CD4-positive, alpha-beta T cell (primary cell): ENCODE data around the gene ERBB3. TPM values are rescaled to one million over a fixed set of nuclear protein-coding genes. Genes with fewer than 3 reads are reported as not detected.
A peak's percentile ranks its signal among the peaks of the same experiment; 100 is the strongest.

Experiments used
- ATAC-seq: fragments of 200-7000 bp; cut with Tn5 transposase; one replicate; pipeline ENCODE4 v1.10.0; 2022; ENCODE audit warnings: mild to moderate bottlenecking; ENCODE audit not compliant: poor library complexity
- CTCF ChIA-PET: fragments of 350-600 bp; sonication (Branson Sonifier 250); formaldehyde crosslinking; loops from one replicate; lab custom pipeline; 2021; ENCODE audit warnings: antibody characterized with exemption, inconsistent platforms; lab: Charles Lee
- POLR2A ChIA-PET: fragments of 350-600 bp; sonication (Branson Sonifier 250); formaldehyde crosslinking; loops from one replicate; lab custom pipeline; 2021; ENCODE audit warnings: antibody characterized with exemption, inconsistent platforms; lab: Charles Lee
- DNase-seq, 14 experiments: peaks; one replicate each; pipeline ENCODE4 v3.0.0-alpha.2; 2013 to 2020; ENCODE audit warnings: mixed read lengths in 2 of 14
- H3K27ac ChIP-seq, 2 donors: one replicate each; pipeline versions ENCODE4 v1.5.1 to v1.7.0; 2013; ENCODE audit warnings: low read length in 2 of 2, low read depth in 1 of 2, mild to moderate bottlenecking in 1 of 2
- H3K27me3 ChIP-seq, 2 experiments: 1 replicate in 1 of 2; 2 replicates in 1 of 2; pipeline versions ENCODE4 v1.6.1 to v1.7.0; 2013; ENCODE audit warnings: low read length in 2 of 2, control low read depth in 1 of 2, mild to moderate bottlenecking in 1 of 2, moderate library complexity in 1 of 2; ENCODE audit not compliant: insufficient read depth in 2 of 2, control insufficient read depth in 1 of 2
- H3K36me3 ChIP-seq: one replicate; pipeline ENCODE4 v1.6.1; 2013; ENCODE audit warnings: low read length, control low read depth; ENCODE audit not compliant: insufficient read depth
- H3K4me1 ChIP-seq: one replicate; pipeline ENCODE4 v1.6.1; 2013; ENCODE audit warnings: low read length, control low read depth; ENCODE audit not compliant: insufficient read depth
- H3K4me3 ChIP-seq: one replicate; pipeline ENCODE4 v1.5.1; 2013; ENCODE audit warnings: mild to moderate bottlenecking, low read length, moderate library complexity
- H3K9me3 ChIP-seq, 2 experiments: 1 replicate in 1 of 2; 2 replicates in 1 of 2; pipeline versions ENCODE4 v1.6.1 to v1.7.0; 2013; ENCODE audit warnings: low read length in 2 of 2, mild to moderate bottlenecking in 2 of 2, control low read depth in 1 of 2, moderate library complexity in 1 of 2; ENCODE audit not compliant: control insufficient read depth in 1 of 2, insufficient read depth in 1 of 2
- H3K27ac Mint-ChIP-seq: one replicate; pipeline ENCODE4 v1.8.0; 2020; ENCODE audit warnings: mixed read lengths
- H3K27me3 Mint-ChIP-seq: one replicate; pipeline ENCODE4 v1.8.0; 2021; ENCODE audit warnings: mixed read lengths
- H3K36me3 Mint-ChIP-seq: one replicate; pipeline ENCODE4 v1.8.0; 2021; ENCODE audit warnings: low read depth, mixed read lengths
- H3K4me1 Mint-ChIP-seq: one replicate; pipeline ENCODE4 v1.8.0; 2021; ENCODE audit warnings: low read depth, mixed read lengths
- H3K4me3 Mint-ChIP-seq: one replicate; pipeline ENCODE4 v1.8.0; 2020; ENCODE audit warnings: mild to moderate bottlenecking, mixed read lengths
- H3K9me3 Mint-ChIP-seq: one replicate; pipeline ENCODE4 v1.8.0; 2020; ENCODE audit warnings: mixed read lengths
- CTCF ChIP-seq: fragments of 200-600 bp; IDR thresholded peaks from one replicate; pipeline ENCODE4 v1.8.0; 2022; ENCODE audit warnings: antibody characterized with exemption, mild to moderate bottlenecking
- intact Hi-C, 2 experiments: fragments of 100-400 bp; cut with DNase I in 1 of 2; cut with micrococcal nuclease in 1 of 2; formaldehyde crosslinking; loops; one replicate each; pipeline versions ENCODE4 v1.15.1 to v1.9.0; 2023 to 2025; cut with DNase I, micrococcal nuclease
- total RNA-seq, 174 experiments: library from RNA in 2 of 174; stranded (reverse) in 2 of 174; gene quantifications; one replicate each; pipeline ENCODE4 v1.2.3 and lab custom pipeline; 2021 to 2026

ERBB3 gene
- total RNA-seq, 2 experiments from 2014 or later = 0.22 to 0.47 TPM

- Mint-ChIP-seq H3K4me1 (peaks cover 39% of the 10 kb centered on the region), H3K9me3 (no peaks in the 10 kb centered on the region), H3K4me3 (no peak overlapping the region), H3K27me3 (no peaks in the 10 kb centered on the region), H3K36me3 (peaks cover 42% of the 10 kb centered on the region), H3K27ac (no peak overlapping the region)
- no peak overlapping the region for H3K4me3 ChIP-seq
- DNase-seq (no peak), ATAC-seq (no peak)
- no peaks in the 10 kb centered on the region for H3K9me3 ChIP-seq
- ChIA-PET CTCF (interaction anchor here (1.3 kb wide), 2 partner anchors 10 to 16 kb away, joined by 4 to 6 read pairs; partner anchors contain the start of gene IKZF4), POLR2A (no interaction called here)
- H3K36me3 ChIP-seq = peaks cover 23% of the 10 kb centered on the region
- H3K27me3 ChIP-seq = no peaks in the 10 kb centered on the region
- H3K4me1 ChIP-seq = peaks cover 28% of the 10 kb centered on the region
- intact Hi-C loops = no loop called here
- no peak for TF ChIP-seq CTCF
- H3K27ac ChIP-seq = peak overlapping the region in 1 of 2 donors; percentile 29
Measured at GRCh38 chr12:56037161-56037560, 42.8 kb upstream of the ERBB3 start.

- Histone ChIP-seq H3K27me3 (no peaks in the 10 kb centered on the region), H3K36me3 (peaks cover 19% of the 10 kb centered on the region), H3K27ac (no peak overlapping the region), H3K4me3 (no peak overlapping the region), H3K4me1 (peaks cover 31% of the 10 kb centered on the region), H3K9me3 (no peaks in the 10 kb centered on the region)
- Mint-ChIP-seq H3K27me3 (no peaks in the 10 kb centered on the region), H3K9me3 (no peaks in the 10 kb centered on the region), H3K36me3 (peaks cover 42% of the 10 kb centered on the region), H3K4me3 (no peak overlapping the region), H3K4me1 (peaks cover 40% of the 10 kb centered on the region), H3K27ac (peak overlapping the region; percentile 61)
- intact Hi-C loops = no loop called here
- no peak for ATAC-seq
- DNase-seq = no peak
- TF ChIP-seq CTCF = no peak
- ChIA-PET CTCF (interaction anchor here (0.8 to 1.3 kb wide), 3 partner anchors 8 to 17 kb away, joined by 3 to 6 read pairs (median 4); partner anchors contain the start of gene IKZF4), POLR2A (no interaction called here)
Measured at GRCh38 chr12:56038022-56038655, 41.8 kb upstream of the ERBB3 start.

- intact Hi-C loops = loop anchor here (2.0 to 10.0 kb wide), 9 partner anchors 43 to 301 kb away; partner anchors contain the start of genes ANKRD52 (in 1 of the 2), DGKA (in 1 of the 2), DNAJC14 (in 1 of the 2) and GDF11 (in 1 of the 2)
- Mint-ChIP-seq H3K4me1 (peaks cover 43% of the 10 kb centered on the region), H3K27ac (peak overlapping the region; percentile 86), H3K36me3 (peaks cover 52% of the 10 kb centered on the region), H3K4me3 (no peak overlapping the region), H3K9me3 (no peaks in the 10 kb centered on the region), H3K27me3 (no peaks in the 10 kb centered on the region)
- Histone ChIP-seq H3K27me3 (no peaks in the 10 kb centered on the region), H3K4me1 (peaks cover 30% of the 10 kb centered on the region), H3K4me3 (no peak overlapping the region), H3K9me3 (no peaks in the 10 kb centered on the region), H3K36me3 (peaks cover 27% of the 10 kb centered on the region), H3K27ac (no peak overlapping the region)
- POLR2A ChIA-PET = interaction anchor here (0.6 to 1.5 kb wide), 10 partner anchors 18 to 301 kb away, joined by 3 to 12 read pairs (median 4); partner anchors contain the start of genes IKZF4, PA2G4, RAB5B and RNF41
- ATAC-seq (no peak), DNase-seq (no peak)
- CTCF ChIA-PET = interaction anchor here (0.7 to 2.5 kb wide), 7 partner anchors 44 to 301 kb away, joined by 3 to 18 read pairs (median 3); partner anchors contain the start of gene RAB5B
- no peak for TF ChIP-seq CTCF
Measured at GRCh38 chr12:56040151-56040550, 39.8 kb upstream of the ERBB3 start.
